ENCODE measurements around the gene DAD1.
"Not testable (repeated sequence)": the region's sequence is repeated elsewhere in the genome, so short reads cannot be mapped to it uniquely, and the experiment has no call there.

DAD1 gene

DNA sequence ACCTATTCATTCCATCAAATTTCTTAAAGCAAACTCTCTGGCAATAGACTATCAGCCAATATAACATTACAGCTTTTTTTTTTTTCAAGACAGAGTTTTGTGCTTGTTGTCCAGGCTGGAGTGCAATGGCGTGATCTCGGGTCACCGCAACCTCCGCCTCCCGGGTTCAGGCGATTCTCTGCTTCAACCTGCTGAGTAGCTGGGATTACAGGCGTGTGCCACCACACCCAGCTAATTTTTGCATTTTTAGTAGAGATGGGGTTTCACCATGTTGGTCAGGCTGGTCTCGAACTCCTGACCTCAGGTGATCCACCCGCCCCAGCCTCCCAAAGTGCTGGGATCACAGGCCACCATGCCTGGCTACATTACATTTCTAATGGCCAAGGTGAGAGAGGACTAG lies 22.8 kb downstream of the DAD1 start:
- DNase-seq = not testable (repeated sequence)

DNA sequence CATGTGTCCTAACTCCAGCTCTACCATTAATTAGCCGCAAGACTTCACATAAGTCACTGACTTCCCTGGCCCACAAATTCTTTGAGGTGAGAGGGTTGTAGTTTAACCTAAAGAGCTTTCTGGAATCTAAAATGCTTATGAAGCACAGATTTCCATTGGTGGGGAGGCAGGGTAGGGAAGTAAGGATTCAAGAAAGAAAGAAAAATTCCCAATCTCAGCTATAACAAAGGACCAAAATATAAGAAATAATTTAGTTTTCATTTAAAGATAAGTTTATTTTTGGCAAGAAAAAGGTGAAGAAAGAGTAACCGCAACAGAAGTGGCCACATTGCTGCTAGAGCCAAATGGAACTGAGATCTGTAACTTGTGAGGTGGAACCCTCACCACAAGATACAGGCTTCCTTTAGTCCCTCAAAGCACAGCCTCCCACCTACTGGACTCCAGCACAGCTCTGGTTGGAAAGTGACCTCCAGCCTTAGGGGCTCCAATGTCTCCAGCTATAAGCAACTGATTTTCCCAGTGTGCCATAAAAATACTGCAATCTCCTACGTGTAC lies 23.6 kb downstream of the DAD1 start:
- no peak for DNase-seq

DNA sequence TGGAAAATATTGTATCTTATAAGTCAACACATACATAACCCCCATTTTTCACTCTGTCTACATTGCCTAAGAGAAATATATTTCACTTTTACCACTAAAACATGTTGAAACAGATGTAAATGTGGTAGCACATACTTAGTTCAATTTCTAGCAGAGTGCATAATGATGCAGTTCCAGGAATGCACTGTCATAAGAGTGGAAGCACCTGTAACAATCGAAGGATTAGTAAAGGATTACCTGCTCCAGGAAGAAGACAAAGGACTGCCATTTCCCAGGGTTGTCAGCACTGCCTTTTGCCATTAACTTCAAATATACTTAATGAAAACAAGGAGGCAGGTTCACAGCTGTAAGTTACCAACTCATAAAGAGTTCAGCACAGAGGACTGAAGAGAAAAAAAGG lies 24.6 kb downstream of the DAD1 start:
- no peak for DNase-seq

DNA sequence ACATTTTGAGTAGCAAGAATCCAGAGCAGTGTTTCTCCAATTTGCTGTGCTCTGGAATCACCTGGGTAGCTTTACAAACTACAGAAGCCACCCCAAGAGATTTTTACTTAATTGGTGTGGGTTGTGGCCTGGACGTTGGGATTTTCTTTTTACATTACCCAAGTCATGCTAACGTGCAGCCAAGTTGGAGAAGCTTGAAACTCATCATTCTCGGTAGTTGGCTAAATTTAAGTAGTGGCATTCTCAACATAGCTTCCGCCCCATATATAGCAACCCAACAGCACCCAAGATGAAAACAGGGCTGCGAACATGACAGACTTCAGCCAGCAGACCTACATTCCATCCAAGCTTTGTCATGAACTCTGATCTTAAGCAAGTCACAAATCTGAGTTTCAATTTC lies 25.0 kb downstream of the DAD1 start:
- no peak for DNase-seq

DNA sequence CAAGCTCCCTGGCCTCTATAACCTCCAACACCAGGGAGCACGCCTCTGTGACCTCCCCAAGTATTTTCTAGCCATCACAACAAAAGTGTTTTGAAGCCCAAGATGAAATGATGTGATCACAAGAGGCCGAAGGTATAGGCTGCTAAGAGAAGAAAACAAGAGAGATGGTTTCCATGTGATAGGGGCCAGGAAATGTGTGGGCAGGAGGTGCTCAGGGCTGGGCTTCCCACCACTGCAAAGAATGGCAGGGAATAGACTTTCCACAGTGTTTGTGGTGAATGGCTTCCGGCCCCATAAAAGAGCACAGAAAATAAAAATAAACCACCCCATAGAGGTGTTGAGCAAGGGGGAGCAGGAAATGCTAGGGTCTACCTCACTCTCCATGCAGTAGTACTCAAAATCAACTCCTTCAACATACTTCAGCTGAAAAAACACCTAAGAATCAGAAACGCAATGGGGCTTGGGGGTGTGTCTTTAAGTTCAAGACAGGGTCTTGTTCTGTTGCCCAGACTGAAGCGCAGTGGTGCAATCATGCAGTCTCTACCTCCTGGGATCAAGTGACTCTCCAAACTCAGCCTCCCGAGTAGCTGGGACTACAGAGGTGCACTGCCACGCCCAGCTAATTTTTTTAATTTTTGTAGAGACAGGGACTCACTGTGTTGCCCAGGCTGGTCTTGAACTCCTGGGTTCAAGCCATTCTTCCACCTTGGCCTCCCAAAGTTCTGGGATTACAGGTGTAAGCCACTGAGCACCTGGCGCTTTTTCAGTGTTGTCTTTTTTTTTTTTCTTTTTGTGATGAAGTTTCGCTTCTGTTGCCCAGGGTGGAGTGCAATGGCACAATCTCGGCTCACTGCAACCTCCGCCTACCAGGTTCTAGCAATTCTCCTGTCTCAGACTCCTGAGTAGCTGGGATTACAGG lies 27.1 kb downstream of the DAD1 start:
- DNase-seq = no peak

DNA sequence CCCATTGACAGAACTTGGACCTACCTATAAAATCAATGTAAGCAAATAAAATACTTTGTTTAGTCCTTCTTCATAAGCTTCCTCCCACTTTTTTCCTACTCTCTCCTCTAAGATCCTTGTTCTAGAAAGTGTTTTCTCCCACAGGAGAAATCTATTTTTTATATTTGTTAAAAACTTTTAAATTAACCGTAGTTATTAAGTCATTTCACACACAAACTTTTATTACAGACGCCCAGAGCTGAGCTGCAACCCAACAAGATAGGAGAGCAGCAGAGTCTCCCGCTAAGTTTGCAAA lies 27.7 kb downstream of the DAD1 start:
- DNase-seq = no peak

DNA sequence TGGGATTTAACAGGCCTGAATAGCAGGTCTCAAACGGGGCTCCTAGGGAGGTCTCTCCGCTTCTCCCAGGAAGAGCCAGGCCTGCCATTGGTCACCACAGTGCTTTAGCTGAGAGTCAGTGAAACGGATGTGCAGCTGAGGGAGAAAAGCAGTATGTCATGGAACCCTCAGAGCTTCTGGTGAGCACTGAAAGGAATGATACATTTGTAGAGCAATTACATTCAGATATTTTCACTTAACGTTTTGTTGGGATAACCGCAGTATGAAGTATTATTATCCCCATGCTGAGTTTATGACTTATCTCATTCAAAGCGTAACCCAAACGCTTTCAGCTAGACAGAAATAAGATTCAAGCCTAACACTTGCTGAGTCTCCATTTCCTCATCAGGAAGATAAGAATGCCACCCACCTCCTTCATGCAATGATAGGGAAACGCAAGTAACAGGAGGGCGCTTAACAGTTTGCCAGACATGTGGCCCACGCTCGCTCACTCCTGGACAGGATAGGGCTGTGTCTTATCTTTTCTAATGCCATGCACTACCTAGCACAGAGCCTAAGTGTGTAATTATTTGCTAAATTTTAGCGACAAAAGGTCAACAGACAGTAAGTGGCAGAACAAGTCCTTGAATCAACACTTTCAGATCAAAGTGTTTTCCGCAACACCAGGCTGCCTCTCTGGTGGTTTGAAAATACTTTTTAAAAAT lies 28.2 kb downstream of the DAD1 start:
- DNase-seq = no peak

DNA sequence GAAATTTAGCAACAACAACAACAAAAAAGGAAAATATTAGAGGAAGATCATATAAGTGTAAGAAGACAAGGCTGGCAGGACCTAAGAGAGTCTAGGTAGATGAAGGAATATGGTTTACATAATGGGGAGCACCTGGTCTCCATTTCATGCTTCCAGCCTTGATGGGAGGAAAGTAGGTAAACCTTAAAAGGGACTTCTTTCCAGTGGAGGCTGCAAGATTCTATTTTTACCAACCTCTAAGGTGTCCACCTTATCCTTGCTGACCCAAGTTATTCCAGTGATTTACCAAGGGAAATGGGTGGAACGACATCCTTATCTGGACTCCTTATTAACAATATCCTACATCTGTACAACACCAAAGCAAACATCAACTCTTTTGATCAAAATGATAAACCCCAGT lies 30.0 kb downstream of the DAD1 start:
- DNase-seq = no peak

DNA sequence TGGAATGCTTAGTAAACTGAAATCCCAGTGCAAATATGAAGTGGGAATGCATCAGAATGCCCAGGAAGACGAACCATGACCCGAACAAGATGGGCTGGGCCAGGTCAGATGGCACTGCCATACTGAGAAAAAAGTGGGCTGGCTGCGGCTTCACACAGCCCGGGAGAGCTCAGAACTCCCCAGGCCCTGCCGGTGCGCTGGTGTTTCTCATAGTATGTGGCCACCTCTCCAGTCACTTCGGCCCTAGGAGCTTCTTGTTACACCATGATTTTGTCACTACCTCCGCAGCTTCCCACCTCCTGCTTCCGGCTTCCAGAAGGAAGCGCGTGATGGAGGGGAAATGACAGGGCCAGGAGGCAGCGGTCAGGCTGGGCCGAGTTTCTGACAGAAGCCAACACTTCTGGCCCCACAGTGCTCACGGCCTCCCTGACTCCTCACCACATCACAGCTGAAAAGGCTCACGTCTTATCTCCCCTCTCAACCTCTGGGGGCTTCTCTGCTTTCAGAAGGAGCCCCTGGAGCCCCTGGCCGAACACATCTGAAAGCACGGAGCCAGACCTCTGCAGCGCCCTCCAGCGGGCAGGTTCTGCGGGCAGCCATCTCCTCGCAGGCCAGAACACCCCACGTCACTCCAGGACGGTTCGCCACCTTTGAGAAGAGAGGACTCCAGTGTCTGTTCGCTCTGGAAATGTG lies 30.7 kb downstream of the DAD1 start:
- peak; percentile 33 for DNase-seq

DNA sequence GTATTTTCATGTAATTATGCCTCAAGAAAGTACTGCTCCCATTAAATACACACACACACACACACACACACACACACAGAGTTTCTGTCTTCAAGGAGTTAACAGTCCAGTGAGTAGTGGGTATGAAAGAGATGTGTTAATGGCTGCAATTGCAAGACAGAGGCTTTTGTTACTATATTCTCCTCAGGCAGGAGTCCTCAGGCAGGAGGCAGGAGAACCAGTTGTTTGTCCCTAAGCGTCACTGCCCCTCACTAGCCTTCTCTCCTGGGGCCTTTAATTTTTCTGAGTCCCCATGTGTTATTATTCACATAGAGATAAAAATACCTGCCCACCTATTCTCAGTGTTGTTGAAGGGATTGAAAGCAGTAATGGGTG lies 31.2 kb downstream of the DAD1 start:
- no peak for DNase-seq

DNA sequence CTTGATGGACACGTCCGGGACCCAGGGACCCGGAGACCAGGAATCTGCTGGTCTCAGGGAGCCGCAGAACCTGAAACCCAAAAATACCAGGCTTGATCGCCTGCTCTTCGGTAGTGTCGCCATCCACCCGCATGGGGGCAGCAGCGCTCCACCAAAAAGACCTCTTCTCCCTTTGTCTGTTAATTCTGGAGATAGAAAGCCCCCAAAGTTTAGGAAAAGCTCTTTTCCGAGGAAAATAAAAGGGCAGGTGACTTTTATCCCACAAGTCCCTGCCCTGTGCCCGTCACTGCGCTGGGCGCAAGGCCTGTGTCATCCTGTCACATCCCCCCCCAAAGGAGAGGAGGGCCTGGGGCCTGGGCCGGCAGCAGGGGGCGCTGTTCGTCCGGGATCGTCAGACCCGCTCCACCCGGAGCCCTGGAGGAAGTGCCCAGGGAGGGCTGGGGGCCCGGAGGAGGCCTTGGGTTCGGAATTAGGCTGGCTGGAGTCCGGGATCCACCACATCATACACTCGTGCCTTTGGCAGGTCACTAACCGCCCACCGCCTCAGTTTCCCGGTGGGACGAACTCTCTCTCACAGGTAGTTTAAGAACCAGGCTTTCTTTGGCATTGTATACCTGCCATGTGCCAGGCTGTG lies 31.9 kb downstream of the DAD1 start:
- peak; percentile 72 for DNase-seq

DNA sequence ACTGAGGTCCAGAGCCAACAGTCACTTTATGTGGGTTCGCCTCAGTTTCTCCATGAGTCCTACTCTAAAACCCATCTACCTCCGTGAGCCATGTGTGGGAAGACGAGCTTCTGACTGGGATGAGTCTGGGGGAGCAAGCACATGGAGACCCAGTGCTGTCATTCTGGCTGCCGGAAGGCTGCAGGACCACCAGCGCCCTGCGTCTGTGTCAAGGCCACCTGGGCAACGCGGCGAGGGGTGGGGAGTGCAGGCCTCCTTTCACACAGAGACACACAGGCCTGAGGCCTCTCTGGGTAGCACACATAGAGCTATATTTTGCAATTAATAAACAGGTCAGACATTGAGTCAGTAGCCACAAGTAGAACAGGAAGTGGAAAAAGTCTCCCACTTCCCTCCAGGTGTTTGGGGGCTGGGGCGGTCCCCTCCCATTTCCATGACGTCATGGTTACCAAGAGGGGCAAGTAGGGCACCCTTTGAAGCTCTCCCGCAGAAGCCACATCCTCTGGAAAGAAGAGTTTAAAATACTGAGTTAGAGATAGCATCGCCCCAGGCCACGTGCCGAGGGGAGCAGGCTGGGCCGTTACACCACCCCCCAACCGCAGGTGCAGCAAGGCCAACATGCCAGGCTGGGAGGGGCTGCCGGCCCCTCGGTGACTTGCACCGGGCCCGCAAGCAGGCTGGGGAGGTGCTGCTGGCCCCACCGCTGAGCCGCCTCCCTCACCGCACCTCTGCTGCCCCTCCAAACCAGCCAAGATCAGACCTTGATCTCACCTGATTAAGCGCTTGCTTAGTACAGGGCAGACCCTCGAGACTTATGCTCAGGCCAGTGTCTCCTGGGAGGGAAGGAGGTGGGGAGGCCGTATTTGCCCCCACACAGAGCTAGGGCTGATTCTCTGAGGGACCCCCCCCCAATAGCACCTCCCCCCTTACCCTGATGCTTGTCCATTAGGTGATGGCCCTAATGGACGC lies 32.7 kb downstream of the DAD1 start:
- peak; percentile 88 for DNase-seq

DNA sequence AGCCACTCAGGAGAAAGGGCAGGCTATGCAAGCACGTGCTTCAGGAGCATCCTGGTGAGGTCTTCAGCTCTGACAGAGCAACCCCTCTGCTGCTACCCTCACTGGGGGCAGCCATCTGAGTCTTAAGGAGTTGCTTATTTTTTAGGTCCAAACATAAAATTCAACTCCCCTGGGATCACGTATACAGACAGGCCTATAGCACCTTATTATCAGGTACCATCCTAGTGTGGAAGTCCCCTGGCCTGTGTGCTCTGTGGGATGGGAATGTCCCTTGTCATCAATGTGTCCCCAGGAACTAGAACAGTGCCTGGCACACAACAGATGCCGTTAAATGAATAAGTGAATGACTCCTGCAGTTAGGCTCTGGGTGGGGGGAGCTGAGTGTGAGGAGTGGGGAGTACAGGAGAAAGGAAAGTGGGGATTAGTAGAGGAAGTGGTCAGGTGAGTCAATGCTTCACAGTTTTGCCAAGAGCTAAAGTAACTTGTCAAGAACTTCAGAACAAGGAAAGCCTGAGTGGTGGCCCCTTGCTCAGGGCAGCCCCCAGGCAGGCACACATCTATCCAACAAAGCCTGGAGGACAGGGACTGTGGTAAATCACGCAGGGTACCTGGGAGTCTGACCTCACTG lies 33.5 kb downstream of the DAD1 start:
- DNase-seq = no peak

DNA sequence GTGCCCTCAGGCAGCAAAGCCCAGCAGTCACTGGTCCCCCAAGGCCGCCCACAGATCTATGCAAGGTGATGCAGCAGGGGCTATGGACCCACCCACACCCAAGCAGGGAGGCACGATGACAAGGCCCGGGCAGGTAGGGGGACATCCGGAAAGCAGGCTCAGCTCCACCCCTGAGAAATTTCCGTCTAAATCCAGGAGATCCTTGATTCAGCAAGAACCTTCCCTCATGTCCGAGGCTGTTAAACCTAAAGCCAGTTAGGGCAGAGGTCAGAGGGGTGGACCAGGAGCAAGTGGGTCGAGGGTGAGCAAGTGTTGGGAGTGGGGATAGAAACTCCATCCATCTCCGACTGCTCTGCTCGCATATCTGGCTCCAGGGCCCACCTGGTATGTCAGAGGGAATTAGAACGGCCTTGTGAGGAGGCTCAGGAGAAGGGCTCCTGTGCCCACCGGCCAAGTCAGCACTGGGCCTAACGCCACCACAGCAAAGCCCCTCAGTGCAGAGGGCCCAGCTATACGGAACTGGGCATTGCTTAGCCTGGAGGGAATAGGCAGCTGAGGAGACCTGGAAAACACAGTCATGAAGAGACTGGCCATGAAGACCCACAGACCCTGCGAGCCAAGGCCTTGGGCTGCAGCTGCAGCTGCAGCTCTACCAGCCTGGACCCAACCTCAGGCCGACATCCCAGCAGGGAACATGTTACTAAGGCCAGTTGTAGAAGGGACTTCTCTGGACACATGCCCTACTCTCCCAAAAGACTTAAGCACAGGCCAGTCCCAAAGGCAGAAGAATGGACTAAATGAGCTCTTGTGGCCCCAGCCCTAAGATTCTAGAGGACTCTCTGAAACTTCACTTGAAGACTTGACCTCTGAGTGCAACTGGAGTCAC lies 34.3 kb downstream of the DAD1 start:
- no peak for DNase-seq

DNA sequence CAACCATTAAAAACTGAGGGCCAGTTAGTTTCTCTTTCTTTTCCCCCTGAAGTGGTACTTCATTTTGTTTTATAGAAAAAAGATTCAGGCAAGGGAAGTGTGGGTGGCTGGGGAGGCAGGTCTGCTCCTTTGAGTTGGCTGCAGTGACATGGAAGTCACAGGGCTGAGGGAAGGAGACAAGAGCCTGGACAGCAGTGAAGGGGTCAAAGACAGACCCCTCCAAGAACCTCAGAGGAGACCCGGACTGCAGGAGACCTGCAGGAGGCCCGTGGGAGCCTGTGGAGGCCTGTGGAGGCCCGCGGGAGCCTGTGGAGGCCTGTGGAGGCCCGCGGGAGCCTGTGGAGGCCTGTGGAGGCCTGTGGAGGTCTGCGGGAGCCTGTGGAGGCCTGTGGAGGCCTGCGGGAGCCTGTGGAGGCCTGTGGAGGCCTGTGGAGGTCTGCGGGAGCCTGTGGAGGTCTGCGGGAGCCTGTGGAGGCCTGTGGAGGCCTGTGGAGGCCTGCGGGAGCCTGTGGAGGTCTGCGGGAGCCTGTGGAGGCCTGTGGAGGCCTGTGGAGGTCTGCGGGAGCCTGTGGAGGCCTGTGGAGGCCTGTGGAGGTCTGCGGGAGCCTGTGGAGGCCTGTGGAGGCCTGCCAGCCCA lies 35.0 kb downstream of the DAD1 start:
- DNase-seq = not testable (repeated sequence)

DNA sequence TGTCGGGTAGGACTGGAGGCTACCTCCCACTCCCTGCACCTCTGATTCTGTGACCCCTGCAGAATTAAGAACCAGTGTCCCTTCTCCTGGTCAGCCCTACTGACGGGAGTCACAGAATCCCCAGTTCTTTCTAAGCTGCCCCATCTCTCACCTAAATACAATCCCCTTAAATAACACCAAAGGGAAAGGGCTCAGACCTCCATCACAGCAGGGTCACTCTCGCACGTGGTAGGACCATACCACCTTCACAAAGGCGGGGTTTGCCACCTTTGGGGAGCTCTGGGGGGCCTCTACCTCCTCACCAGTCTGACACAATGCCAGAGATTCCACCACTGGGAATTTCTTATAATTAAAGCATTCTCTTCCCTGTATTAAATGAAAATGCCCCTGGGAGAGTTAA lies 35.6 kb downstream of the DAD1 start:
- DNase-seq = no peak

DNA sequence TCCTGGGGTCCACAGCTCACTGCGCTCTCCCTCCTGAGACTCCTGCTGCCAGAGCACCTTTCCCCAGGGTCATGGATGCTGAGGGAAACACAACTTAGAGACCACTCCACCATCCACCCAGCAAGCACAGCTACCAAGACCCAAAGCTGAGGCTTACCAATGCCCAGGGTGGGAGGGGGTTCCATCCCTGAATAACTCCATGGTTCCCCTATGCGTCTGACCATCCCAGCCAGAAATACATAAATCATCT lies 36.3 kb downstream of the DAD1 start:
- no peak for DNase-seq

DNA sequence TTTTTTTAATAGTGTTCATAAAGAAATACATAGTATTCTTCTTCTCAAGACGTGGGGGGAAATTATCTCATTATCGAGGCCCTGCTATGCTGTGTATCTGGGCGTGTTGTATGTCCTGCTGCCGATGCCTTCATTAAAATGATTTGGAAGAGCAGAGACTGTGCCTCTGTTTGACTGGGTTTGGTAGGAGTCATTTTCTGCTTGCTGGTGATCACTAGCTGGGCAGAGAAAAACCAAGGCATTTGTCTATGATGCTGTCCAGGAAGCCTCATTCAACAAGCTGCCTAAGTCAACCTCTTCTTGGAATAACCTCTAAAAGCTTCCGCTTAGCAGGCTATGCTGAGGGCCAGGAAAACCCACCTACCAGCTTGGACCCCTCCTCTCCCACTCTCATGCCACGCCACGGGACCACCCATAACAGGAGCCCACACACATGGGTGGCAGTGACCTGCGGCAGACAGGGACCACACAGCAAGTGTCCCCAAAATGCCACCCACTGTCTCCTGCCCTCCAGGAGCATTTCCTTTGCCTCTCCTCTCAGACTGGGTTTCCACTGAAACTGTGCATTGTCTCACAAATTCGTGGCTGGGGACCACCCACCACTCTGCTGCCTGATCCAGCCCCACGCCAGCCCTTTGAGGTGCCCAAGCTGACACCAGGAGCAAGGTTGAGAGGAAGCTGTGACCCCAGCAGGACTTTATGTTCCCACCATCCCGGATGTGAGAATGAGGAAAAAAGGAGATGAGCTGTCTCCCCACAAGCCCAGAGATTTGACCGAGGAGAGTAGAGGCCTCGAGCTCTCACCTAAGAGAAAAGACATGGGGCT lies 36.8 kb downstream of the DAD1 start:
- no peak for DNase-seq

DNA sequence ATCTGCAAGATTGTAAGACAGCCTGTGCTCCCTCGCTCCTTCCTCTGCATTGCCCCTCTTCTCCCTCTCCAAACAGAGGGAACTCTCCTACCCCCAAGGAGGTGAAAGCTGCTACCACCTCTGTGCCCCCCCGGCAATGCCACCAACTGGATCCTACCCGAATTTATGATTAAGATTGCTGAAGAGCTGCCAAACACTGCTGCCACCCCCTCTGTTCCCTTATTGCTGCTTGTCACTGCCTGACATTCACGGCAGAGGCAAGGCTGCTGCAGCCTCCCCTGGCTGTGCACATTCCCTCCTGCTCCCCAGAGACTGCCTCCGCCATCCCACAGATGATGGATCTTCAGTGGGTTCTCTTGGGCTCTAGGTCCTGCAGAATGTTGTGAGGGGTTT lies 37.4 kb downstream of the DAD1 start:
- DNase-seq = no peak

Measured in activated gamma-delta T cell (primary cell).